Measurements from ENCODE around the gene PTPRD. TPM values are rescaled to one million over a fixed set of nuclear protein-coding genes. Genes with fewer than 3 reads are reported as not detected.

The PTPRD gene
- total RNA-seq, 4 donors from 2014 or later, result 85.8 to 169 (median 135) TPM

- Histone ChIP-seq H3K36me3 (no peaks in the 10 kb centered on the region), H3K27ac (no peak overlapping the region), H3K9me3 (no peaks in the 10 kb centered on the region), H3K4me1 (no peaks in the 10 kb centered on the region), H3K27me3 (no peaks in the 10 kb centered on the region), H3K4me3 (no peak overlapping the region)
- TF ChIP-seq CTCF (IDR thresholded peaks at IDR 0.05) (no peak), POLR2A (IDR thresholded peaks at IDR 0.05) (no peak)
- DNase-seq, result no peak
These were observed 1854.9 kb downstream of the PTPRD start for GRCh38 chr9:8757881-8758280.

DNA sequence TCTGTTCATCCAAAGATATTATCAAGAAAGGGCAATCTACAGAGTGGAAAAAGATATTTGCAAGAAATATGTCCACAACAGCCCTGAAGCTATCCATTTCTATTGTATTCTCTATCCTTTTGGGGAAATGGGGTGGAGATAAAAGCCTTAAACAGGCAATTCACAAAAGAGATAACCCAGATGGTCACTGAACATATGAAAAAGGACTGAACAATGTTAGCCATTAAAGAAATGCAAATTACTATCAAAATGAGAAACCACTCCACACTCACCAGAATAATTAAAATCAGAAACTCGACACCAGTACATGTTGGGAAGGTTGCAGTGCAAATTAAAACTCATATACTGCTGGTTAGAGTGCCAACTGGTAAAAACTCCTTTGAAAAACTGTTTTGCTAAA lies 1858.1 kb downstream of the PTPRD start:
- Histone ChIP-seq H3K27ac (no peak overlapping the region), H3K4me3 (no peak overlapping the region), H3K4me1 (no peaks in the 10 kb centered on the region), H3K9me3 (no peaks in the 10 kb centered on the region), H3K27me3 (no peaks in the 10 kb centered on the region), H3K36me3 (no peaks in the 10 kb centered on the region)
- no peak for DNase-seq
- no peak for TF ChIP-seq POLR2A (IDR thresholded peaks at IDR 0.05)
- TF ChIP-seq CTCF (IDR thresholded peaks at IDR 0.05), result no peak

- Histone ChIP-seq H3K4me3 (no peak overlapping the region), H3K27ac (no peak overlapping the region), H3K4me1 (no peaks in the 10 kb centered on the region), H3K9me3 (no peaks in the 10 kb centered on the region), H3K27me3 (no peaks in the 10 kb centered on the region), H3K36me3 (no peaks in the 10 kb centered on the region)
- TF ChIP-seq POLR2A (IDR thresholded peaks at IDR 0.05), result no peak
- no peak for TF ChIP-seq CTCF (IDR thresholded peaks at IDR 0.05)
- no peak for DNase-seq
These were observed 1861.3 kb downstream of the PTPRD start for GRCh38 chr9:8751406-8751930.

DNA sequence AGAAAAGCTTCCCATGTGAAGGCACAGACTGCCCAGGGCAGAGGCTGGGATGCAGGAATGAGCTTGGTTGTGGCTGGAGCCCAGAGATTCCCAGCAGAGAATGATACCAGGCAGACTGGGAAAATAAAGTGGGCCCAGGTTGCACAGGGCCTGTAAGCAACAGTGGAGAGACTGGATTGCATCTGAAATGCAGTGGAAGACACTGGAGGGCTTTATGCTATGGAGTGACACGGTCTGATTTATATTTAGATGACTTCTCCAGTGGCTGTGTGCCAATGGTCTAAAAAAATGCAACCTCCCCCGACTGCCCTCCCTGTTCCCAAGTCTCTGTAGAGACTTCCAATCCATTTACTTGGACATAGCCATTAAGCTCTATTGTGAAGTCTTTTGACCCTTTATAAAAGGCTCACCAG lies 1862.2 kb downstream of the PTPRD start:
- Histone ChIP-seq H3K27me3 (no peaks in the 10 kb centered on the region), H3K4me1 (no peaks in the 10 kb centered on the region), H3K27ac (no peak overlapping the region), H3K36me3 (no peaks in the 10 kb centered on the region), H3K4me3 (no peak overlapping the region), H3K9me3 (no peaks in the 10 kb centered on the region)
- TF ChIP-seq CTCF (IDR thresholded peaks at IDR 0.05) (no peak), POLR2A (IDR thresholded peaks at IDR 0.05) (no peak)
- DNase-seq, result no peak

DNA sequence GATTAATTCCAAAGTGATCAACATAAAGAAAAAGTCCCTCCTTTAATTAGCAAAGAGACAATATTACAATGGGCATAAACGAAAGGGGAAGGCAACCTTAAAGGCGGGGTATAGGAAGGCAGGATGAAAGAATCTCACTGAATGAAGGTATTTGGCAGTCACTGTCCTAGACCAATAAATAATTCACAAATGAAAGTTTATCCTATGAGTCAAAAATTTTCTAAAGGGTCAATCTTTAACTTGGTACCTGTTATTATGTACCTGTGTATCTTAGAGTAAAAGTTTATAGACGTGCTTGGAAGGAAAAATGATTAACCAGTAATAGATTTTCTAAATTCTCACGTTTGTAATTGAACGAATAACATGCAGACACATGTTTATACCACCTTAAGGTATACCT lies 1867.5 kb downstream of the PTPRD start:
- no peaks in the 10 kb centered on the region for H3K27me3 ChIP-seq
- TF ChIP-seq CTCF (IDR thresholded peaks at IDR 0.05) (no peak), POLR2A (IDR thresholded peaks at IDR 0.05) (no peak)
- no peaks in the 10 kb centered on the region for H3K9me3 ChIP-seq
- H3K36me3 ChIP-seq, result no peaks in the 10 kb centered on the region
- no peaks in the 10 kb centered on the region for H3K4me1 ChIP-seq
- H3K4me3 ChIP-seq, result no peak overlapping the region
- no peak for DNase-seq
- no peak overlapping the region for H3K27ac ChIP-seq

GRCh38 chr9:8738945-8739344 lies 1873.9 kb downstream of the PTPRD start:
- TF ChIP-seq CTCF (IDR thresholded peaks at IDR 0.05) (no peak), POLR2A (IDR thresholded peaks at IDR 0.05) (no peak)
- Histone ChIP-seq H3K4me3 (no peak overlapping the region), H3K27ac (no peak overlapping the region), H3K27me3 (no peaks in the 10 kb centered on the region), H3K4me1 (no peaks in the 10 kb centered on the region), H3K9me3 (no peaks in the 10 kb centered on the region), H3K36me3 (no peaks in the 10 kb centered on the region)
- no peak for DNase-seq

Measured in Peyer's patch (tissue), 4 donors.